ENCODE results near the gene RGS17. TPM values are rescaled to one million over a fixed set of nuclear protein-coding genes. Genes with fewer than 3 reads are reported as not detected.
A peak's percentile ranks its signal among the peaks of the same experiment; 100 is the strongest.

RGS17 gene
- total and polyA plus RNA-seq, 10 of the 15 experiments (the other 5 are each of a cell fraction or from before 2014, with no cell fraction given), result 0.06 to 0.29 (median 0.14) TPM; not detected in 4

- TF ChIP-seq ATF7 (IDR thresholded peaks at IDR 0.05; ENCODE audit: low read depth), result peak; percentile 96
- TF ChIP-seq, protein P1, sequence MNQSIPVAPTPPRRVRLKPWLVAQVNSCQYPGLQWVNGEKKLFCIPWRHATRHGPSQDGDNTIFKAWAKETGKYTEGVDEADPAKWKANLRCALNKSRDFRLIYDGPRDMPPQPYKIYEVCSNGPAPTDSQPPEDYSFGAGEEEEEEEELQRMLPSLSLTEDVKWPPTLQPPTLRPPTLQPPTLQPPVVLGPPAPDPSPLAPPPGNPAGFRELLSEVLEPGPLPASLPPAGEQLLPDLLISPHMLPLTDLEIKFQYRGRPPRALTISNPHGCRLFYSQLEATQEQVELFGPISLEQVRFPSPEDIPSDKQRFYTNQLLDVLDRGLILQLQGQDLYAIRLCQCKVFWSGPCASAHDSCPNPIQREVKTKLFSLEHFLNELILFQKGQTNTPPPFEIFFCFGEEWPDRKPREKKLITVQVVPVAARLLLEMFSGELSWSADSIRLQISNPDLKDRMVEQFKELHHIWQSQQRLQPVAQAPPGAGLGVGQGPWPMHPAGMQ (IDR thresholded peaks at IDR 0.05; ENCODE audit: borderline replicate concordance), result no peak
- peak; percentile 32; the same call in 1 of the 2 replicates for TF ChIP-seq NBN (IDR thresholded peaks at IDR 0.05)
- TF ChIP-seq ZZZ3 (IDR thresholded peaks at IDR 0.05; ENCODE audit: control insufficient read depth, insufficient read length, low read depth), result no peak
- TF ChIP-seq MEF2B (IDR thresholded peaks at IDR 0.05; ENCODE audit: partially characterized antibody, poor library complexity, severe bottlenecking), result peak; percentile 40
- TF ChIP-seq ASH2L (IDR thresholded peaks at IDR 0.05; ENCODE audit: borderline replicate concordance, low read depth), result no peak
- TF ChIP-seq IKZF1 (conservative IDR thresholded peaks at IDR 0.05), result peak; percentile 49; the same call in 1 of the 2 replicates
- TF ChIP-seq FOXK2 (IDR thresholded peaks at IDR 0.05), result no peak
- peak; percentile 62; the same call in 1 of the 2 replicates for TF ChIP-seq BMI1 (IDR thresholded peaks at IDR 0.05; ENCODE audit: borderline replicate concordance)
- TF ChIP-seq, protein P2, sequence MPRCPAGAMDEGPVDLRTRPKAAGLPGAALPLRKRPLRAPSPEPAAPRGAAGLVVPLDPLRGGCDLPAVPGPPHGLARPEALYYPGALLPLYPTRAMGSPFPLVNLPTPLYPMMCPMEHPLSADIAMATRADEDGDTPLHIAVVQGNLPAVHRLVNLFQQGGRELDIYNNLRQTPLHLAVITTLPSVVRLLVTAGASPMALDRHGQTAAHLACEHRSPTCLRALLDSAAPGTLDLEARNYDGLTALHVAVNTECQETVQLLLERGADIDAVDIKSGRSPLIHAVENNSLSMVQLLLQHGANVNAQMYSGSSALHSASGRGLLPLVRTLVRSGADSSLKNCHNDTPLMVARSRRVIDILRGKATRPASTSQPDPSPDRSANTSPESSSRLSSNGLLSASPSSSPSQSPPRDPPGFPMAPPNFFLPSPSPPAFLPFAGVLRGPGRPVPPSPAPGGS (IDR thresholded peaks at IDR 0.05; ENCODE audit: borderline replicate concordance, insufficient read depth, low read depth, low read length, poor library complexity, severe bottlenecking), result no peak
- peak; percentile 90 for TF ChIP-seq JUNB (IDR thresholded peaks at IDR 0.05)
- TF ChIP-seq, protein P3, sequence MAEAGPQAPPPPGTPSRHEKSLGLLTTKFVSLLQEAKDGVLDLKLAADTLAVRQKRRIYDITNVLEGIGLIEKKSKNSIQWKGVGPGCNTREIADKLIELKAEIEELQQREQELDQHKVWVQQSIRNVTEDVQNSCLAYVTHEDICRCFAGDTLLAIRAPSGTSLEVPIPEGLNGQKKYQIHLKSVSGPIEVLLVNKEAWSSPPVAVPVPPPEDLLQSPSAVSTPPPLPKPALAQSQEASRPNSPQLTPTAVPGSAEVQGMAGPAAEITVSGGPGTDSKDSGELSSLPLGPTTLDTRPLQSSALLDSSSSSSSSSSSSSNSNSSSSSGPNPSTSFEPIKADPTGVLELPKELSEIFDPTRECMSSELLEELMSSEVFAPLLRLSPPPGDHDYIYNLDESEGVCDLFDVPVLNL (IDR thresholded peaks at IDR 0.05; ENCODE audit: low read depth, low read length), result no peak
- TF ChIP-seq NFYB (IDR thresholded peaks at IDR 0.05; ENCODE audit: insufficient read depth, low read depth, low read length), result no peak
- no peak for TF ChIP-seq TCF7 (IDR thresholded peaks at IDR 0.05; ENCODE audit: borderline replicate concordance)
- TF ChIP-seq, protein P4, sequence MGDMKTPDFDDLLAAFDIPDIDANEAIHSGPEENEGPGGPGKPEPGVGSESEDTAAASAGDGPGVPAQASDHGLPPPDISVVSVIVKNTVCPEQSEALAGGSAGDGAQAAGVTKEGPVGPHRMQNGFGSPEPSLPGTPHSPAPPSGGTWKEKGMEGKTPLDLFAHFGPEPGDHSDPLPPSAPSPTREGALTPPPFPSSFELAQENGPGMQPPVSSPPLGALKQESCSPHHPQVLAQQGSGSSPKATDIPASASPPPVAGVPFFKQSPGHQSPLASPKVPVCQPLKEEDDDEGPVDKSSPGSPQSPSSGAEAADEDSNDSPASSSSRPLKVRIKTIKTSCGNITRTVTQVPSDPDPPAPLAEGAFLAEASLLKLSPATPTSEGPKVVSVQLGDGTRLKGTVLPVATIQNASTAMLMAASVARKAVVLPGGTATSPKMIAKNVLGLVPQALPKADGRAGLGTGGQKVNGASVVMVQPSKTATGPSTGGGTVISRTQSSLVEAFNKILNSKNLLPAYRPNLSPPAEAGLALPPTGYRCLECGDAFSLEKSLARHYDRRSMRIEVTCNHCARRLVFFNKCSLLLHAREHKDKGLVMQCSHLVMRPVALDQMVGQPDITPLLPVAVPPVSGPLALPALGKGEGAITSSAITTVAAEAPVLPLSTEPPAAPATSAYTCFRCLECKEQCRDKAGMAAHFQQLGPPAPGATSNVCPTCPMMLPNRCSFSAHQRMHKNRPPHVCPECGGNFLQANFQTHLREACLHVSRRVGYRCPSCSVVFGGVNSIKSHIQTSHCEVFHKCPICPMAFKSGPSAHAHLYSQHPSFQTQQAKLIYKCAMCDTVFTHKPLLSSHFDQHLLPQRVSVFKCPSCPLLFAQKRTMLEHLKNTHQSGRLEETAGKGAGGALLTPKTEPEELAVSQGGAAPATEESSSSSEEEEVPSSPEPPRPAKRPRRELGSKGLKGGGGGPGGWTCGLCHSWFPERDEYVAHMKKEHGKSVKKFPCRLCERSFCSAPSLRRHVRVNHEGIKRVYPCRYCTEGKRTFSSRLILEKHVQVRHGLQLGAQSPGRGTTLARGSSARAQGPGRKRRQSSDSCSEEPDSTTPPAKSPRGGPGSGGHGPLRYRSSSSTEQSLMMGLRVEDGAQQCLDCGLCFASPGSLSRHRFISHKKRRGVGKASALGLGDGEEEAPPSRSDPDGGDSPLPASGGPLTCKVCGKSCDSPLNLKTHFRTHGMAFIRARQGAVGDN (IDR thresholded peaks at IDR 0.05), result no peak
Measured at GRCh38 chr6:153117986-153118879, 12.8 kb downstream of the RGS17 start (continued).
